Cardiac muscle cell (in vitro differentiated cells and primary cell): ENCODE measurements around the gene ALDH1A2. TPM values are rescaled to one million over a fixed set of nuclear protein-coding genes. Genes with fewer than 3 reads are reported as not detected.

Experiments used
- DNase-seq, 2 donors: peaks; one replicate each; pipeline versions ENCODE4 v3.0.0 to v3.0.0-alpha.2; 2010 to 2017; ENCODE audit warnings: low read depth in 1 of 2, low spot score in 1 of 2
- H3K27ac ChIP-seq: fragments of 200-600 bp; sonication (generic); 2 replicates; pipeline ENCODE4 v1.5.1; 2016
- H3K27me3 ChIP-seq: fragments of 200-600 bp; sonication (generic); 2 replicates; pipeline ENCODE4 v1.6.0; 2016; ENCODE audit warnings: control low read depth
- H3K36me3 ChIP-seq: fragments of 200-600 bp; sonication (generic); 2 replicates; pipeline ENCODE4 v1.5.1; 2016; ENCODE audit warnings: control low read depth
- H3K4me1 ChIP-seq: fragments of 200-600 bp; sonication (generic); 2 replicates; pipeline ENCODE4 v1.8.1; 2017; ENCODE audit warnings: low read depth, mild to moderate bottlenecking, mixed run types
- H3K4me3 ChIP-seq: fragments of 200-600 bp; sonication (generic); 2 replicates; pipeline ENCODE4 v1.5.1; 2016; ENCODE audit warnings: mild to moderate bottlenecking
- H3K9me3 ChIP-seq: fragments of 200-600 bp; sonication (generic); 2 replicates; pipeline ENCODE4 v1.5.1; 2017; ENCODE audit warnings: low read depth, mild to moderate bottlenecking, control low read depth
- polyA plus RNA-seq: library from polyadenylated mRNA; unstranded; fragments of >200 nt; fragmentation: Nextera tagmentation; extraction: Ambion mirVana; gene quantifications from 2 replicates; pipeline ENCODE4 v1.2.1, GENCODE V29; 2016
- total RNA-seq: library from RNA; depleted of rRNA; stranded (reverse); fragments of >200 nt; gene quantifications from 2 replicates; pipeline ENCODE4 v1.2.3, GENCODE V29; 2016
- TF ChIP-seq, protein P1 (sequence below): IDR thresholded peaks from 2 replicates; pipeline ENCODE4 v1.5.1; 2012; ENCODE audit warnings: low read depth, mild to moderate bottlenecking, low read length

The ALDH1A2 gene
- total and polyA plus RNA-seq, 2 experiments from 2014 or later, result 3.5 to 4.0 TPM

DNA sequence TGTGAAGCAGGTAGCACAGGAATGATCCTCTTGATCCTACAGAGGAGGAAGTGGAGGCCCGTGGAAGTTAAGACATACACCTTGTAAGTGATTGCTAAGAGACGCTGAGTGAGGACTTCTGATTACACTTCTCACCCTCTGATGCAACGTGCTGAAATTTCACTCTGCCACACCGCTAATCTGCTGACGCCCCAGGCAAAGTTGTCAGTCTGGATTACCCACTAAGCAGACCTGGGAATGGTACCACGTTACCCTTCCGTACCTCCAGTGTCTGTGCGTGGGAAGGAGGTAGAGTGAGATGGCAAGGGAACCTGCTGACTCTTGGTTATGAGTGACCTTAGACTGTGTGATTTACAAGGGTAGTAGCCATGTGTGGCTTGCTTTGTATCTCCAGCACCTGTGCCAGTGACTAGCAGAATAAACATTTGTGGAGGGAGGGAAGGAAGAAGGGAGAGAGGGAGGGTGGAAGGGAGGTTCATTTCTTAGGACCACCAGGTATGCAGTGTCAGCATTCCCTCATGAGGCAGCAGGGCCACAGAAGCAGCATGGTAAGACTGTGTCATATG is 115.0 kb downstream of the ALDH1A2 start:
- no peak overlapping the region for H3K4me3 ChIP-seq
- no peak for DNase-seq
- H3K27me3 ChIP-seq, result no peaks in the 10 kb centered on the region
- H3K27ac ChIP-seq, result no peak overlapping the region
- no peaks in the 10 kb centered on the region for H3K9me3 ChIP-seq
- TF ChIP-seq, protein P1, sequence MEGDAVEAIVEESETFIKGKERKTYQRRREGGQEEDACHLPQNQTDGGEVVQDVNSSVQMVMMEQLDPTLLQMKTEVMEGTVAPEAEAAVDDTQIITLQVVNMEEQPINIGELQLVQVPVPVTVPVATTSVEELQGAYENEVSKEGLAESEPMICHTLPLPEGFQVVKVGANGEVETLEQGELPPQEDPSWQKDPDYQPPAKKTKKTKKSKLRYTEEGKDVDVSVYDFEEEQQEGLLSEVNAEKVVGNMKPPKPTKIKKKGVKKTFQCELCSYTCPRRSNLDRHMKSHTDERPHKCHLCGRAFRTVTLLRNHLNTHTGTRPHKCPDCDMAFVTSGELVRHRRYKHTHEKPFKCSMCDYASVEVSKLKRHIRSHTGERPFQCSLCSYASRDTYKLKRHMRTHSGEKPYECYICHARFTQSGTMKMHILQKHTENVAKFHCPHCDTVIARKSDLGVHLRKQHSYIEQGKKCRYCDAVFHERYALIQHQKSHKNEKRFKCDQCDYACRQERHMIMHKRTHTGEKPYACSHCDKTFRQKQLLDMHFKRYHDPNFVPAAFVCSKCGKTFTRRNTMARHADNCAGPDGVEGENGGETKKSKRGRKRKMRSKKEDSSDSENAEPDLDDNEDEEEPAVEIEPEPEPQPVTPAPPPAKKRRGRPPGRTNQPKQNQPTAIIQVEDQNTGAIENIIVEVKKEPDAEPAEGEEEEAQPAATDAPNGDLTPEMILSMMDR, result no peak
- no peaks in the 10 kb centered on the region for H3K4me1 ChIP-seq
- no peaks in the 10 kb centered on the region for H3K36me3 ChIP-seq

DNA sequence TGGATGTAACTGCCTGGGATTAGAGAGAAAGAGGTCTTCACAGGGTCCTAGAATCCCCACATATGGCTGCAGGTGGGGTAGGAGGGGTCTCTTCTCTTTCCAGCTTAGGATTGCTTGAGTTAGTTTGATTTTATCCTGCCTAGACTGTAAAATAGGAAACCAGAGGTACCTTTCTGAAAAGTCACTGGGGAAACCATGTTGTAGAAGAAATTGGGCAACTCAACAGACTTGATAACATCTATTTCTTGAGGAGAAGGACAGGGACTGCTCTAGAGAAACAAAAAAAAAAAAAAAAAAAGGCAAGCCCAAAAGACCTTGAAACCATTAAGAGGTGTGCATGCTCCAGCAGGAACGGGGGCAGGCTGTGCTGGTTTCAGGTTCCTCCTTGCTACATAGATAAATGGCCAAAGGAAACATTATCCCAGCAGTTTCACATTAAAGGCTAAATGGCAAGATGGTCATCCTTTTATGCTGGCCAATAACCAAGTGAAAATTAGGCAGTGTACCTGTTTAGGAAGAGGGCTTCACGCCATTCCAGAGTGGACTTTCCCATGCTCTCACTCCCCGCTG is 116.1 kb downstream of the ALDH1A2 start:
- Histone ChIP-seq H3K4me1 (no peaks in the 10 kb centered on the region), H3K27ac (no peak overlapping the region), H3K27me3 (no peaks in the 10 kb centered on the region), H3K36me3 (no peaks in the 10 kb centered on the region), H3K9me3 (no peaks in the 10 kb centered on the region), H3K4me3 (no peak overlapping the region)
- TF ChIP-seq, protein P1, result no peak
- no peak for DNase-seq

DNA sequence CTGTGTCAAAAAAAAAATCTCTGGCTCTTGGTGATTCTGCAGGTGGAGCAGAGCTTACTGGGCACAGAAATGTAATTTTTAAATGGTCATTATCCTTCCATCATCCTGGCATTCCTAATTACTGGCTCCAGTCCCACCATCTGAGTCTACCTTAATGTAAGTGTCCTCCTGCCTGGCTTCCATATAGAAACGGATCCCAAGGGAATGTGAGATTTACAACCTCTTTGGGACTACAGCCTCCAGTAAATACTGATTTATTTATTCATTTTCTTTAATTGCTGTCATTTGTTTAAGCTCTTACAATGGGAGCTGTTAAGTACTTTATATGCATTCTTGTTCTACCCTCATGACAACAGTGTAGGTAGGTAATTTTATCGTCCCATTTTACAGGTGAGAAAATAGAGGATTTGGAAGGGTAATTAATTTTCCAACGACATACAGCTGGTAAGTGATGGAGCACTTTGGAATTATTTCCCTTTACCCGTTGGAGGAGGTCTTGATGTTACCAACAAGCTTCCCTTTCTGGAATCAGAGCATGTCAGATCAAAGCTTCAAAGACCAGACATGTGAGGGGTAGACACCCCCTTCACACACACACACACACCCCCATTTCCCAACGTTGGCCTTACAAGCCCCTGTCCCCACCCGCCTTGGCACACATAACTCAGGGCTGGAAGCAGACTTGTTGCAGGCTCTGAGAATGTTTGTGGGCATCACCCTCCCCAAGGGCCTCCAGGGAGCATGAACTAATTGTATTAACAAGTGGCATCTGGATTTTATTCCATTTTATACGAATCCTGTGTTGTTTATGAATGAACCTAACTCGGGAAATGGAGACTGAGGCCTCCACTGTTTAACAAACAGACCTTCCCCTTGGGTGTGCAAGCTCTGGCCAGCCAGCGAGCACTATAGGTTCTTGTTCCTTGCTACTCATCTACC is 116.9 kb downstream of the ALDH1A2 start:
- Histone ChIP-seq H3K9me3 (no peaks in the 10 kb centered on the region), H3K27ac (no peak overlapping the region), H3K4me3 (no peak overlapping the region), H3K4me1 (no peaks in the 10 kb centered on the region), H3K36me3 (no peaks in the 10 kb centered on the region), H3K27me3 (no peaks in the 10 kb centered on the region)
- DNase-seq, result no peak
- TF ChIP-seq, protein P1, result no peak

DNA sequence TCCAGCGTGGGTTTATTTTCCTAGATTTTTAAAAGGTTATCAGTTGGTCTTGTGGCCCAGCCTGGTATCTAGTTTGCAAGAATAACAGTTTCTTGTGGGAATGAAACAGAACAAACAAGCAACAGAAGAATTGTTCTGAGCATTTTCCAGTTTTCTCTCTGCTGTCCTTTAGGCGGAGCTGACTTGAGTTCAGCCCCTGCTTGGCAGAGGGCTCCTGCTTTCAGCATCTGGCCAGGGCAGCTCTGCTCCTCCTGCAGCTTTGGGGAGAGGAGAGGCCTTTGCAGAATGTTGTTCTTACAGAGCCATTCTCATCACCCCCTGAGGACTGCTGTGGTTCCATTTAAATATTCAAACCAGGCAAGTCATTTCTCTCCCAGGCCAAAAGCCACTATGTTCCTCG is 117.7 kb downstream of the ALDH1A2 start:
- TF ChIP-seq, protein P1, result no peak
- Histone ChIP-seq H3K9me3 (no peaks in the 10 kb centered on the region), H3K27me3 (no peaks in the 10 kb centered on the region), H3K4me1 (no peaks in the 10 kb centered on the region), H3K4me3 (no peak overlapping the region), H3K27ac (no peak overlapping the region), H3K36me3 (no peaks in the 10 kb centered on the region)
- peak; percentile 23 to 43 for DNase-seq

DNA sequence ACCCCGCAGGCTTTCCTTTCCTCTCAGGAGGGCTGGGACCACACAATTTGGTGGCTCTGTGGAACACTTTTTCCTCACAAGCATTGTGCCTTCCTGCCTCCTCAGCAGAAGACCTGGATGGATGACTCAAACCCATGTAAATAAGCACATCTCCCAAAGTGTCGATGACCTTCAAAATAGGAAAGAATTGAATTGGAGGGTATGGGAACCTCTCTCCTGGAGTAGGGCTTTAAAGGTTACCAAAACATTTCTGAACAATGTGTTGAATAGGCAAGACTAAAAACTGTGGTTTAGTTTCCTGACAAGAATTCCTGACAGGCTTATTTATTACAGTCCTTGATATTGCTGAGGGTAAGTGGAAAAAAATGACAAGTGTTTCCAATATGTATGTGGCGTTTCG is 118.2 kb downstream of the ALDH1A2 start:
- Histone ChIP-seq H3K4me3 (no peak overlapping the region), H3K27me3 (no peaks in the 10 kb centered on the region), H3K27ac (no peak overlapping the region), H3K4me1 (no peaks in the 10 kb centered on the region), H3K36me3 (no peaks in the 10 kb centered on the region), H3K9me3 (no peaks in the 10 kb centered on the region)
- TF ChIP-seq, protein P1, result no peak
- DNase-seq, result no peak
